ENCODE data around the gene KLHL25. TPM values are rescaled to one million over a fixed set of nuclear protein-coding genes. Genes with fewer than 3 reads are reported as not detected.

Gene KLHL25
- total RNA-seq, 2 donors from 2014 or later = 15.0 to 18.1 TPM

GRCh38 chr15:85764649-85765277, 30.0 kb downstream of the KLHL25 start:
- DNase-seq (ENCODE audit: low spot score) (no peak), ATAC-seq (ENCODE audit: insufficient number of reproducible peaks, low FRiP score, low read depth) (no peak)
- H3K27me3 ChIP-seq (replicated peaks; ENCODE audit: insufficient read depth) = no peaks in the 10 kb centered on the region
- no peak for TF ChIP-seq CTCF (IDR thresholded peaks at IDR 0.05)
- H3K27ac ChIP-seq = peak overlapping the region in 1 of 2 donors; percentile 49
- H3K9me3 ChIP-seq = no peaks in the 10 kb centered on the region
- H3K4me3 ChIP-seq = no peak overlapping the region
- H3K36me3 ChIP-seq = no peaks in the 10 kb centered on the region
- H3K4me1 ChIP-seq (ENCODE audit: control insufficient read depth in 1 of 2, low read depth in 2 of 2) = peaks cover 10 to 41% of the 10 kb centered on the region in 2 donors

- H3K36me3 ChIP-seq = no peaks in the 10 kb centered on the region
- no peaks in the 10 kb centered on the region for H3K27me3 ChIP-seq (replicated peaks; ENCODE audit: insufficient read depth)
- H3K27ac ChIP-seq = peak overlapping the region; percentile 33 to 49
- no peaks in the 10 kb centered on the region for H3K9me3 ChIP-seq
- DNase-seq (ENCODE audit: low spot score) (no peak), ATAC-seq (ENCODE audit: insufficient number of reproducible peaks, low FRiP score, low read depth) (no peak)
- TF ChIP-seq CTCF (IDR thresholded peaks at IDR 0.05) = no peak
- peaks cover 10 to 41% of the 10 kb centered on the region in 2 donors for H3K4me1 ChIP-seq (ENCODE audit: control insufficient read depth in 1 of 2, low read depth in 2 of 2)
- H3K4me3 ChIP-seq = no peak overlapping the region
These were observed 30.8 kb downstream of the KLHL25 start for GRCh38 chr15:85763673-85764633.

- ATAC-seq (ENCODE audit: insufficient number of reproducible peaks, low FRiP score, low read depth) (no peak), DNase-seq (ENCODE audit: low spot score) (no peak)
- Histone ChIP-seq H3K4me1 (ENCODE audit: control insufficient read depth in 1 of 2, low read depth in 2 of 2) (peaks cover 10 to 41% of the 10 kb centered on the region in 2 donors), H3K4me3 (no peak overlapping the region), H3K27ac (peak overlapping the region in 1 of 2 donors; percentile 49), H3K36me3 (no peaks in the 10 kb centered on the region), H3K27me3 (replicated peaks; ENCODE audit: insufficient read depth) (no peaks in the 10 kb centered on the region), H3K9me3 (no peaks in the 10 kb centered on the region)
- no peak for TF ChIP-seq CTCF (IDR thresholded peaks at IDR 0.05)
These were observed 31.6 kb downstream of the KLHL25 start for GRCh38 chr15:85763157-85763556.

- no peak overlapping the region for H3K27ac ChIP-seq
- no peak overlapping the region for H3K4me3 ChIP-seq
- H3K9me3 ChIP-seq = no peaks in the 10 kb centered on the region
- H3K36me3 ChIP-seq = no peaks in the 10 kb centered on the region
- TF ChIP-seq CTCF (IDR thresholded peaks at IDR 0.05) = no peak
- DNase-seq (ENCODE audit: low spot score) (no peak), ATAC-seq (ENCODE audit: insufficient number of reproducible peaks, low FRiP score, low read depth) (no peak)
- H3K27me3 ChIP-seq (replicated peaks; ENCODE audit: insufficient read depth) = no peaks in the 10 kb centered on the region
- H3K4me1 ChIP-seq (ENCODE audit: control insufficient read depth in 1 of 2, low read depth in 2 of 2) = peaks cover 10 to 41% of the 10 kb centered on the region in 2 donors
These were observed 32.0 kb downstream of the KLHL25 start for GRCh38 chr15:85762756-85763127.

GRCh38 chr15:85762039-85762755, 32.5 kb downstream of the KLHL25 start:
- TF ChIP-seq CTCF (IDR thresholded peaks at IDR 0.05) = no peak
- no peaks in the 10 kb centered on the region for H3K36me3 ChIP-seq
- DNase-seq (ENCODE audit: low spot score) (no peak), ATAC-seq (ENCODE audit: insufficient number of reproducible peaks, low FRiP score, low read depth) (no peak)
- no peak overlapping the region for H3K4me3 ChIP-seq
- H3K27ac ChIP-seq = no peak overlapping the region
- no peaks in the 10 kb centered on the region for H3K9me3 ChIP-seq
- H3K27me3 ChIP-seq (replicated peaks; ENCODE audit: insufficient read depth) = no peaks in the 10 kb centered on the region
- peaks cover 10 to 41% of the 10 kb centered on the region in 2 donors for H3K4me1 ChIP-seq (ENCODE audit: control insufficient read depth in 1 of 2, low read depth in 2 of 2)

All from thoracic aorta (tissue), 2 donors.